GM18511 (cell line): ENCODE data around the gene SYAP1.
"Not testable (repeated sequence)": the region's sequence is repeated elsewhere in the genome, so short reads cannot be mapped to it uniquely, and the experiment has no call there.

Experiments used
- ATAC-seq: cut with Tn5 transposase; IDR thresholded peaks from one replicate; pipeline ENCODE4 v1.9.1; 2021; ENCODE audit warnings: mild to moderate bottlenecking, moderate library complexity; ENCODE audit not compliant: unreplicated experiment

The SYAP1 gene

DNA sequence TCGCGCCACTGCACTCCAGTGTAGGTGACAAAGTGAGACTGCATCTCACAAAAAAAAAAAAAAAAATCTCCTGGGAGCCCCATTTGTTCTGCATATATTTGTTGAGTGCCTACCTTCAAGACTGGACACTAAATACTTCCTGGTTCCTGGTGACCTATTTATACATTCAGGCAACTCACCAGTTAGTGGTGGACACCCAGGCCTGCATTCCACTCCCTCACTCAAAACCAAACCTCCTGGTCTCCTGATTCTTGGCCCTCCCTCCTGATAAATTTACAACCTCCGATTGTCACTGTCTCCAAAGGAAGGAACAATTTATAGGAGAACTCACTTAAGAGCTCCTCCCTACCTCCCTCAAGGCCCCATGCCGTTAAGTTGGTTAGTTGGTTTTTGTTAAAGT lies 3.1 kb downstream of the SYAP1 start:
- no peak for ATAC-seq

DNA sequence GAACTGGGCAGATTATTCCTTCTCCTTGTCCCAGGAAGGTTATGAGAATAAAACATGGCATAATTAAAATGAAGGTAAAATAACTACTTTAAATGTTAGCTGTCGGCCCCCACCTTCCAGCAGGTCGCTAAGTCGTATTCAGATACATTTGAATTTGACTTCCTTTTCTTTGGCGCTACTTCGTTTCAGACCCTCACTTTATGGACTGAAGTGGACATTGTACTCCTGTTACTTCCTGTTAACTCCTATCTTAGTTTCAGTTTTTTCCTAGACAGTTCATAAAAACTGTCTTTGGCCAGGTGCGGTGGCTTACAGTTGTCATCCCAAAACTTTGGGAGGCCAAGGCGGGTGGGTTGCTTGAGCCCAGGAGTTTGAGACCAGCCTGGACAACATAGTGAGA lies 5.7 kb downstream of the SYAP1 start:
- no peak for ATAC-seq

DNA sequence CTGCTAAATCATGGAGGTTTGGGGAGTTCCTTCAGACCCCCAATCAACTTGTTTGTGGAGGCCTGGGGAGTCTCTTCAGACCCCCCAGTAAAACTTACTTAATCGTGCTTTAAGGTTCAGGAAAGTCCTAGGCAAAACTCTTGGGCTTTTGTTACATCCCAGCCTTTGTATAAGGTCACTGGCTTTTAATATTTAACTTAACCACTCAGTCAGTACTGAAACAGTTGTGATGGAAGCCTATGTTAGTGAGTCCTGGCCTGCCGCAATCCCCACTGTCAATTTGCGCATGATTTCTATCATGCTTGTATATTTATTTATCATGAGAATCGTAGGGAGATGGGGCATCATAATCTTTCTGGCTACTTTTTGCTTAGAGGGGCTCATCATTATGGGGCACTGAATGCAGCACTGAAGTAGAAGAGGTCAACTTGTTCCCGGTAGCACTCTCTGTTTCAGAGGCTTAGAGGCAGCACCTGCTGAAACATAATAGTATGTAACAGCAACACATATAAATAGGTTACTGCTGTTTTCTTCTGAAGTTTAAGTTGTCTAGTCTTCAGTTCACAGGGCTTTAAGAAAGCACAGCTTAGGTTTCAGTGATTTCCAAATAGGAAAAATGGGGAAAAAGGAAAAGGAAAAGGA lies 7.1 kb downstream of the SYAP1 start:
- ATAC-seq = peak; percentile 79

DNA sequence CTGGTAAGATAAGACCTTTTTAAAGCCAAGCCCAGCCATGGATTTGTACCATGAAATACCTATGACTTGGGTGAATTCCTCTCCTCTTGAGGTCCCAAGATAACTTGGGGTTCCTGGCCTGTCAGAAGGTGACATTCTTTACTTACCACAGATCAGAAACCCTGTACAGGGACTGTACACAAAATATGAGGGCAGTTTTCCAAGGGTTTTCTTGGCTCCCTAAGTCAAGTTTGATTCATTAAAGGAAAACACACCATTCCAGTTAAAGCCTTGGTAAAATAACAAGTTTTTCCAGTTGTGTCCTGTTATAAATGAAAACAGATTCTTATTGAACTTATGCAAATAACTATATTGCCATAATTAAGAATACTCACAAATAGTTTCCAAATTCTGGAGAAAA lies 8.2 kb downstream of the SYAP1 start:
- no peak for ATAC-seq

DNA sequence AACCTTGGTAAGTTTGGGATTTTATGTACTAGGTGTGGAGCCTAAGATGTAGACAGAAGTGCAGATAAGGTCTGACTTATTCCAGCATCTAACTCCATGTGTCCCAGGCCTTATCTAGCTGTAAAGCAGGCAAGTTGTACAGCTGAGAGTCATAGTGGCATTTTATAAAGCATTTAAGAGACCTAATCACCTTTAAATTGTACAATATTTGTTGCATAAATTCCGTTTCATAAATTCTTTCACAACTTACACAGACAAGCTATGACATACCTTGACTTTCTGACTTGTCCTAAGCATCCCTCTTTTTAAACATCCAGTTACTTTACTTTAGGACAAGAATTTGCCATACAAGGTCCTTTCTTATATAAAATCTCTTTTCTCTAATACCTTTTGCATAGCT lies 11.0 kb downstream of the SYAP1 start:
- no peak for ATAC-seq

DNA sequence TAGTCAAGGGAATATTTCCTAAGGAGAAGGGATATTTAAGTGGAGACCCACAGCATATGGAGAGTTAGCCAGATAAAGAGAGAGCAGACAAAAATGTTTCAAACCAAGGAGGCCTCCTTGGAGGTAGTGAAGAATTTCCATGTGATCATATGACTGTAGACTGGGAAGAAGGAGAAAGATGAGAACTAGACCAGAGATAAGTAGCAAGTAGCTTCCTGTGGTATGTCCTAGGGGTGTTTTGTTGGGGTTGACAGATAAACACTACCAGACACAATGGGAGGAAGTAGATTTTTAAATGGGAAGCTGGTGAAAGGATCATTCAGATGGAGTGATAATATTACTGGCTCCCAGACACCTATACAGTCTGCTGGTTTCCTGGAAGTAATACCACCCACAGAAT lies 13.6 kb downstream of the SYAP1 start:
- no peak for ATAC-seq

DNA sequence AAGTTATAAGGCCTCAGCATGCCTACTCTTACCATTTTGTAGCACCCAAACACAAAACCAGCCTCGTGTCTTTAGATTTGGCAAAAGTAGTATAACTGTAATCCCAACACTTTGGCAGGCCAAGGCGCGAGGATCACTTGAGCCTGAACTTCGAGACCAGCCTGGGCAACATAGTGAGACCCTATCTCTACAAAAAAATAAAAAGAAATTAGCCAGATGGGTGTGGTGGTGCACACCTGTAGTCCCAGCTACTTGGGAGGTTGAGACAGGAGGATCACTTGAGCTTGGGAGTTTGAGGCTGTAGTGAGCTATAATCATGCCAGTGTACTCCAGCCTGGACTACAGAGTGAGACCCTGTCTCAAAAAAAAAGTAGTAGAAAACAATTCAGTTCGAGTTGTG lies 17.6 kb downstream of the SYAP1 start:
- ATAC-seq = no peak

DNA sequence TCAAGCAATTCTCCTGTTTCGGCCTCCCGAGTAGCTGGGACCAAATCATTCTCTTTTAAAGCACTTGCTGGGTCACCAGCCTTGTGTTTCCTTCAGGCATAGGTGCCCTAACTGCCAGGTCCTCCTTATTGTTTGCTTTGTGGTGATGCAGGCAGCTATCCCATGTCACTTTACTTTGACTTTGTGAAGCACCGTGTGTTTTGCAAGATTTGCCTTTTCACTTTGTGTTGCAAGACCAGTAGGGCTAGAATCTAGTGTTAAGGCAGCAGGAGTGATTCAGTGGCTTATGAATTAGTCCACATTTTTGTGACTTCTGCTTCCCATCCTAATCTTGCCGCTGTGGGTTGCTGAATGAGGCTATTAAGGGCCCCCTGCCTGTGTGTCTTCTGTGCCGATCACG lies 20.2 kb downstream of the SYAP1 start:
- ATAC-seq = no peak

DNA sequence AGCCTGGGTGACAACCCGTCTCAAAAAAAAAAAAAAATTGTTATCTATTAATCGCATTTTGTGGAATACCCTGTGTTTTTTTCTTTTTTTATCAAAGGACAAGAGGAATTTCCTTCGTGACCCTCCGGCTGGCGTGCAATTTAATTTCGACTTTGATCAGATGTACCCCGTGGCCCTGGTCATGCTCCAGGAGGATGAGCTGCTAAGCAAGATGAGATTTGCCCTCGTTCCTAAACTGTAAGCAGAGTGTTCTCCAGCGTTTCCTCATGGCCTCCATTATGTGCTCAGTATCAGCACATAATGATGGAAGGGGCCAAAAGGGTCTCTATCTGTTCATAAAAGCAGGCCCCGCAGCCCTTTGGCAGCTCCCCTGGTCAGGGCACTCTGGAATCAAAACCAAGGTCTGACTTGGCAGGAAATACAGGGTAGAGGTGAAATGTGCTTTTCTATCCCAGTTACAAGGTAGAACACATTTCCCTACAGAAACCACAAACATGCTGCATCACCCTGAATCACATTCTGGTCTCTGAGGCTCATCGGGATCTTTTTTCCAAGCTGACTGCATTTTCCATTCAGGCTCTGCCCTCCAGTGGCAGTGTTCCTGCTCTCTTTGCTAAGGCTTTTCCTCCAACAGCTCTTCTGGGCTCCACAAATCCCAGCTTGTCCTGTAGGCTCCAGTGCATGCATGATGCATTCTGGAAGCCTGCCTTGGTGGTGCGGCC lies 24.4 kb downstream of the SYAP1 start:
- ATAC-seq = no peak

DNA sequence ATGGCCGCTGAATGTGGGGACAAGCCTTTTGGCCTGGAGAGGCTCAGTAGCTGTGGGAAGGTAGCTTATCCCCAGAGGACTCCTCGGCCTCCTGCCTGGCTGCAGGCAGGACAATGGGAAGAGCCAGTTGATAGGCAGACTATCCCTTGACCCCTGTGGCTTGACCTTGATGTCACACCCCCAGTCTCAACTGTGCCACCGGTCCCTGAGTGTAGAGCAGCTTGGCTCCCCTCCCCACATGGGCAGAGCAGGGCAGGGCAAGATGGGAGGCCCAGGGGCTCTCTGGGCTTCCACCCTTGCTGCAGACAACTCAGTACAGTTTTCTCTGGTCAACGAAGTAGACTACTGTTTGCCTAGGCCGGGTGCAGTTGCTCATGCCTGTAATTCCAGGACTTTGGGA lies 25.7 kb downstream of the SYAP1 start:
- no peak for ATAC-seq

DNA sequence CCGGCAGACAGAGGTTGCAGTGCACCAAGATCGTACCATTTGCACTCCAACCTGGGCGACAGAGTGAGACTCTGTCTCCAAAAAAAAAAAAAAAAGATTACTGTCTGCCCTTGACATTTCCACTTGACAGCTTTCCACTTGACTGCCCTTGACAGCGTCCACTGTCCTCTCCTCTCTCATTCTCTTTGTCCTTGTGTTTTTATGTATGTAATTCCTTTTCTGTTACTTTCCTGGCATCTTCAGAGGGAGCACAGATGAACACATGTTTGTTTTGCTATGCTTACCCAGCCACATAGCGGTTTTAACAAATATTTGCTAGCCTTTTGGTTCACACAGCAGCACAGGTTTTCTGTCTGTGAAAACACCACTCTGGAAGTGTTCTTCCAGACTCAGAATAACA lies 26.2 kb downstream of the SYAP1 start:
- ATAC-seq = no peak

DNA sequence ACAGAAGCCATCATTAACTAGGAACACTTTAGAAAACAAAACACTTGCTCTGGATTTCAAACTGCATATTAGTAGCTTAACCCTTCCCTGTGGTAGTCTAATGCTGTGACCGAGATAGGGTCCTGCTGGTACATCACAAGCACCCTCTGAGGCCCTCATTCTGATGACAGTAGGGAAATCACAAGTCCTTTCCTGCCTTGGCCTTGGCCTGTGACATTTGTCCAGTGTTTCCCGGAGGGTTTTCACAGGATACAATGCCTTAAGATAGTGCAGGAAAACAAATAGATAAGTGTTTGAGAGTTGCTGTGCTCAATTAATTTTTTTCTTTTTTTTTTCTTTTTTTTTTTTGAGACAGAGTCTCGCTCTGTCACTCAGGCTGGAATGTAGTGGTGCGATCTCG lies 29.0 kb downstream of the SYAP1 start:
- ATAC-seq = no peak

DNA sequence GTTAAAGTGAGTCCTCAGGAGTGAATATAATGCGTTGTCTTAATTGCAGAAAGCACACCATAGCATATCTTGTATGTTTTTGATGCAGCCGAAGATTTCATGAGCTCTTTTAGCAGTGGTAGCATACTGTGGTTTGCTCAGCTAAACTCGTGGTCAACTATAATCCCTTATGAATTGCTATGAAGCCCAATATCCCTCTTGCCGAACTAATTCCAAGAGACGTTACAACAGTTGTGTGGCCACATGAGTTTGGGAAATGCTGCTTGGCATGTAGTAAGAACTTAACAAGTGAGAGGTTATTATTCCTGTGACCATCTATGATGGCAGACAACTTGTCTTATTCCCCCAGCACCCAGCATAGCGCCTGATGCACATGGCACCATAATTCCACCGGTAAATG lies 30.7 kb downstream of the SYAP1 start:
- ATAC-seq = no peak

DNA sequence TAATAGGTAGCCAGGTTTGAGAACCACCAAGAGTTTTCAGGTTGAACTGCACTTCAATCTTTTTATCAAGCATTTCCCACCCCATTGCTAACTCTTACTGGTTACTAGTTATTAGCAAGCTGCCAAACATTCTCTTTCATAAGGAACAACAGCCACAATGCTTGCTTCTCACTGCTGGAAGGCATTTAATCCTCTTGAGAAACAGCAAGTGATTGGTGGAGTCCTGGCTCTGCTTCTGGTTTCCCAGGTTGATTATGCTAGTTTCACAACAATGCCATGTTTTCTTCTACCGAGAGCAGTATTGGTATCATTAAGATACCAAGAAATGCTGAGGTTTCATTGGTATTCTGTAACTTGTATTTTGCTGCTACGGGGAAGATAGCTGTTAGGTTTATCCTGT lies 34.6 kb downstream of the SYAP1 start:
- ATAC-seq = no peak

DNA sequence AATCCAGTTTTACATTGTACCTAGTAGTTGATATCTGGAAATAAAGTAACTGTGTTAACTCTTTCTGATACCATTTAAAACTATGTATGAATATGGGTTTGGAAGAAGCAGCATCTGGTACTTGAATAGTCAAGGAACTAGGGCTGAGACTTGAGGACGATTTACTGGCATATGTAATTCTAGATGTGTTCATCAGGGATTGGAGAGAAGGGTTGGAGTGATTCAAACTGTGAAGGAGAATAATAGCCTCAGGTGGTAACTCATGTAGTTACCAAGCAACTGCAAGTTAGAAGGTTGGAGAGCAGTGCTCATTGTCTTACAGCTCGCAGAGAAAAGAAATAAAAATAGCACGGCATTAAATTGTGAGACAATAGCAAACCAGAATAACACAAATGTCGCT lies 37.3 kb downstream of the SYAP1 start:
- ATAC-seq = no peak

DNA sequence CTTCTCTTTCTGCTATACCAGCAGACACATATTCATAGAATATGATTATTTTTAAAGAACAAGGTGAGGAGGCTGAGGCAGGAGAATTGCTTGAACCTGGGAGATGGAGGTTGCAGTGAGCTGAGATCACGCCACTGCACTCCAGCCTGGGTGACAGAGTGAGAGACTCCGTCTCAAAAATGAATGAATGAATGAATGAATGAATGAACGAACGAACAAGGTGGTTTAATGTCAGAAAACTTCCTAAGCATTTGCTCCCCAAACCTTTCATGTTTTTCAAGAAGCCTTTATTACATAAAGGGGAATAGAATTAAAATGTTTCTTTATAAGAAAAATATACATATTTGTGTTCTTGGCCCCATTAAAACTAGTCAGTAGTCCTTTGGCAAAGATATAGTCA lies 42.1 kb downstream of the SYAP1 start:
- not testable (repeated sequence) for ATAC-seq

DNA sequence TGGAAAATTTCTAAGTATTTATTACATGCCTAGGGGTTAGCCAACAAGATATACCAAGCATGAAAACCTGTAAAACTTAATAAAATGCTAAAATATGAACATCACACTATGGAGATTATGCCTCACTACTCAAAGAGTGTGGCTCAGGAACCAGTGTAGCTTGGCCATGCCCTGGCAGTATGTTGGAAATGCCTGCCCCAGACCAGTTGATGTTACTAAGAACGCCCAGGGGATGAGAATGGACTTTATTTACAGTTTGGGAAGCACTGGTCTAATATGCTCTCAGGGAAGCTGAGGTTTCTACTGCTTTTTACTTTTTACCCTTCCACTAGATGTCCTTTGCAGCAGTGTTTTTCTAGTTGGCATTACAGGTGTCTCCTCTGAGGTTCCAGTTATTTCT lies 43.2 kb downstream of the SYAP1 start:
- ATAC-seq = no peak

DNA sequence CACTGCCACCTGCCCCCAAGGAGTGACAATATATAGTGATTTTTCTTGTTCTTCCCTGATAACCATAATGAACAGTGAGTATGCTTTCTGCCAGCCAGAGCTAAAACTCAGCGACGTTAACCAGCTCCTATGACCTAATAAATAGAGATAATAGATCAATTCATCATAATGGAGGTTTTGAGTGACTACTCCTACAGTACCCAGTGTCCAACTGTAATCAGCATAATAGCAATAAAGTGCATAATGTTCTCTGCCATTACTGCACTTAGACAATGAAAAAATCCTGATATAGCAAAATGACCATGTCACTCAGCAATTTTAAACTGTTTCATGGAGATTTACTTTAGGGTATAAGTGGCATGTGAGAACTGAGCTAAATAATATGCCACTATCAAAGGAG lies 46.2 kb downstream of the SYAP1 start:
- no peak for ATAC-seq

DNA sequence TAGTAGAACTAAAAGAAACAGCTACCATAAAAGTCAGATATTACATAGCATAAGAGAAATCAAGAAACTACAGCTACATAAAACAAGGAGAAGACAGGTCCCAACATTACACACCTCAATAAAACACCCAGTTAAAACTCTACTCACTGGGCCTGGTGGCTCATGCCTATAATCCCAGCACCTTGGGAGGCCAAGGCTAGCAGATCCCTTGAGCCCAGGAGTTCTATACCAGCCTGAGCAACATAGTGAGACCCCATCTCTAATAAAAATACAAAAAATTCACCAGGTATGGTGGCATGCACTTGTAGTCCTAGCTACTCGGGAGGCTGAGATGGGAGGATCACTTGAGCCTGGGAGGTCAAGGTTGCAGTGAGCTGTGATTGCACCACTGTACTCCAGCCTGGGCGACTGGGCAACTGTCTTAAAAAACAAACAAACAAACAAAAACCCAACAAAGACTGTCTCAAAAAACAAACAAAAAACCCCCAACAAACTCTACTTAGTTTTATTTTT lies 51.6 kb downstream of the SYAP1 start:
- ATAC-seq = no peak

DNA sequence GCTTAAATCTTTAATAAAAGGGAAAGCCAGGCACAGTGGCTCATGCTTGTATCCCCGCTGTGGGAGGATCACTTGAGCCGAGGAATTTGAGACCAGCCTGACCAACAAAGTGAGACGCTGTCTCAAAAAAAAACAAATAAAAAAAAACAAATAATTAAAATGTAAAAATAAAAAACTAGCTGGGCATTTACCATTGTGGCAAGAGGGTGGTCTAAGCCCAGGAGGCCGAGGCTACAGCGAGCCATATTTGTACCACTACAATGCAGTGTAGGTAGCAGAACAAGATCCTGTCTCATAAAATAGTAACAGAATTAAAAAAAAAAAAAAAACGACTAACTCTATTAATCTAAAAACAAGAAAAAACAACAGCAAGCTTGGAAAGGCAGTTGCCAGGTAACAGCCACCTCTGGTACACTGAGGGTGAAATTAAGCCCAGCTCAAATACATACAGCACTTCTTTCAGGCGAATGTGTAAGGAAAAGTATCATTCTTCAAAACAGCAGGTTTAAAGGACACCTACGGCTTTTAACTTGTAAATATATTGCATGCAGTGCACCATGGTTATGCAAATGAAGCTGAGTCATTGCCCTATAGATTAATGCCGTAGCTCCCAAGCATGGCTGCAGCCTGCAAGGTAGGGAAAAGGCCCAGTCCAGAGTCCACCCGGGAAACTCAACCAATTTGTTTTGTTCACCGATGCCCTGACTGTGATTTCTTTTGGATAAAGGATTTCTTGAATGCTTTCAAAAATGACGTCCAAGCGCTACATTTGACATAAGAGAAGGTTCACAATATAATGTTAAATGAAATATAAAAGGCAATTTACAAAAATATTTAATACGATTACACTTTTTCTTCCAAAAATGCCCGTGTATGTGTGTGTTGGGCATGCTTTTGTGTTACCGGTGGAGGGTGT lies 52.3 kb downstream of the SYAP1 start:
- no peak for ATAC-seq

DNA sequence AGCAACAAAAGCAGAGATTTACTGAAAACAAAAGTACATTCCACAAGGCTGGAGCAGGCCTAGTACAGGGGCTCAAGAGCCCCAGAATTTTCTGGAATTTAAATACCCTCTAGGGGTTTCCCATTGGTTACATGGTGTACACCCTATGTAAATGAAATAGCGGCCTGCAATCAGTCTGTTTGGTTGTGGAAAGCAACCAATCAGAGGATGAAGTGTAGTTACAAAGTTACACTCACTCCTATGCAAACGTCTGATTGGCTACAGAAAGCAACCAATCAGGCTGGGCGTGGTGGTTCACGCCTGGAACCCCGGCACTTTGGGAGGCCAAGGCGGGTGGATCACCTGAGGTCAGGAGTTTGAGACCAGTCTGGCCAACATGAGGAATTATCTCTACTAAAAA lies 53.0 kb downstream of the SYAP1 start:
- ATAC-seq = no peak

DNA sequence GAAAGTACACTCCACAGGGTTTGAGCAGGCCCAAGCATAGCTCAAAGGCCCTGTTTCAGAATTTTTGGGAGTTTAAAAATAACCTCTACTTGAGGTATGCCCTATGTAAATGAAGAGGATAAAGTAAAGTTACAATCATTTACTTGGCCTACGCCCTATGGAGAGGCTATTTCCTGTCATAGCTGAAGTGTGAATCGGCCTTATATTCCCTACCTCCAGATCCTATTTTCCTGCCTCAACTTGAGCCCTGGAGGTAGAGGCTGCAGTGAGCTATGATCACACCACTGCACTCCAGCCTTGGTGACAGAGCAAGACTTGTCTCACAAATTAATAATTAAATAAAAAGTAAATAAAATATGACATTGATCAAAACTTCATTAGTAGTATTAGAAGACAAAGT lies 55.3 kb downstream of the SYAP1 start:
- ATAC-seq = no peak
